AG09309 (cell line): ENCODE results near the gene PCSK5.
"Not testable (repeated sequence)": the region's sequence is repeated elsewhere in the genome, so short reads cannot be mapped to it uniquely, and the experiment has no call there.

Experiments used
- DNase-seq: peaks from one replicate; pipeline ENCODE4 v3.0.0-alpha.2; 2010; ENCODE audit warnings: low read depth
- H3K4me3 ChIP-seq: 2 replicates; pipeline ENCODE4 v1.5.1; 2011; ENCODE audit warnings: mild to moderate bottlenecking, low read depth, low read length, moderate library complexity; ENCODE audit not compliant: control insufficient read depth
- TF ChIP-seq, protein P1 (sequence below): IDR thresholded peaks from 2 replicates; pipeline ENCODE4 v1.5.1; 2011; ENCODE audit warnings: mild to moderate bottlenecking, low read depth, low read length, inconsistent platforms; ENCODE audit not compliant: insufficient read depth, control insufficient read depth; ENCODE audit errors: missing control alignments

The PCSK5 gene

DNA sequence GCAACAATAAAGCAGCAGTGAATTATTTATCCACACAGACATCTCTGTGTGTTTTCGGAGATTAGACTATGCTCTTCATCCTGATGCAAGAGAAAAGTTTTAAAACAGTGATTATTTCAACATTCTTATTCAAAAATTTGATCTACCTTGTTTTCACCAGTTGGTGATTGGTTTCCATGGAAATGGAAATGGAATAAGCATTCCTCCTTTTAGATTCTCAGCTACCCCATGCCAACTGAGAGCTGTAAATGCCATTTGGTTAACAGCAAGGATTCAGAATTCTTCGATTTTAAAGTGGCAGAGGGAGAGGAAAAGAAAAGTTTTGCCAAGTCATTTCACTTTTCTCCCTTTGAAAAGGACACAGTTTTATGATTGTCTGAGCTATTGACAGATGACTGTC lies 154.7 kb downstream of the PCSK5 start:
- no peak overlapping the region for H3K4me3 ChIP-seq
- TF ChIP-seq, protein P1, sequence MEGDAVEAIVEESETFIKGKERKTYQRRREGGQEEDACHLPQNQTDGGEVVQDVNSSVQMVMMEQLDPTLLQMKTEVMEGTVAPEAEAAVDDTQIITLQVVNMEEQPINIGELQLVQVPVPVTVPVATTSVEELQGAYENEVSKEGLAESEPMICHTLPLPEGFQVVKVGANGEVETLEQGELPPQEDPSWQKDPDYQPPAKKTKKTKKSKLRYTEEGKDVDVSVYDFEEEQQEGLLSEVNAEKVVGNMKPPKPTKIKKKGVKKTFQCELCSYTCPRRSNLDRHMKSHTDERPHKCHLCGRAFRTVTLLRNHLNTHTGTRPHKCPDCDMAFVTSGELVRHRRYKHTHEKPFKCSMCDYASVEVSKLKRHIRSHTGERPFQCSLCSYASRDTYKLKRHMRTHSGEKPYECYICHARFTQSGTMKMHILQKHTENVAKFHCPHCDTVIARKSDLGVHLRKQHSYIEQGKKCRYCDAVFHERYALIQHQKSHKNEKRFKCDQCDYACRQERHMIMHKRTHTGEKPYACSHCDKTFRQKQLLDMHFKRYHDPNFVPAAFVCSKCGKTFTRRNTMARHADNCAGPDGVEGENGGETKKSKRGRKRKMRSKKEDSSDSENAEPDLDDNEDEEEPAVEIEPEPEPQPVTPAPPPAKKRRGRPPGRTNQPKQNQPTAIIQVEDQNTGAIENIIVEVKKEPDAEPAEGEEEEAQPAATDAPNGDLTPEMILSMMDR, result no peak
- no peak for DNase-seq

- no peak overlapping the region for H3K4me3 ChIP-seq
- DNase-seq, result no peak
- TF ChIP-seq, protein P1, result no peak
Observed at GRCh38 chr9:76049341-76049740, 158.9 kb downstream of the PCSK5 start.

GRCh38 chr9:76067696-76068095 lies 177.2 kb downstream of the PCSK5 start:
- TF ChIP-seq, protein P1, result no peak
- no peak for DNase-seq
- H3K4me3 ChIP-seq, result no peak overlapping the region

GRCh38 chr9:76077537-76077936 lies 187.1 kb downstream of the PCSK5 start:
- DNase-seq, result no peak
- H3K4me3 ChIP-seq, result no peak overlapping the region
- TF ChIP-seq, protein P1, result no peak

- H3K4me3 ChIP-seq, DNase-seq: not testable (repeated sequence)
Observed at GRCh38 chr9:76081281-76081680, 190.8 kb downstream of the PCSK5 start.

GRCh38 chr9:76082057-76082456 lies 191.6 kb downstream of the PCSK5 start:
- no peak overlapping the region for H3K4me3 ChIP-seq
- TF ChIP-seq, protein P1, result no peak
- no peak for DNase-seq

DNA sequence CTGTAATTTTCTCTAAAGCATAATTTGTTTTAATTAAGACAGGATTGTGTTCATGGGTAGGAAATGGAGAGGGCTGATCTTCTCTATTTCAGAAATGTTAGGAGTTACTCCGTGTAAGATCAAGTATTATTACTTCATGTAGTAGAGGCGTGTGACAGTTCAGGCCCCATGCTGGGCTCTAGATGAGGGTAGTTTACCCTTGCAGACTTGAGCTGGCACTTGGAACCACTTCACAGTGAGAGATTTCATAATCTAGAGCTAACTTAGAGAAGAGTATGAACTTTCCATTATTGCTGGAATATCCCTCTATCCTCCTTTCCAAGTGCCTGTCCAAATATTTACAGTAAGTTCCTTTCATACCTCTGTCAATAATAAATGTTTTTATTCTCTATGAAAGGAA lies 195.1 kb downstream of the PCSK5 start:
- TF ChIP-seq, protein P1, result no peak
- DNase-seq, result no peak

More for the DNA sequence above, 195.1 kb downstream of the PCSK5 start:
- no peak overlapping the region for H3K4me3 ChIP-seq
